ENCODE results near the gene SHFL. TPM values are rescaled to one million over a fixed set of nuclear protein-coding genes. Genes with fewer than 3 reads are reported as not detected.

The SHFL gene
- total RNA-seq, 1 experiment from 2014 or later: 21.1 TPM

- Histone ChIP-seq H3K79me1 (ENCODE audit: insufficient read depth, low read depth, low read length, poor library complexity, severe bottlenecking) (no peaks in the 10 kb centered on the region), H3K27ac (ENCODE audit: insufficient read length, low read depth, low read length) (no peak overlapping the region), H4K5ac (ENCODE audit: insufficient read length, low read depth, low read length) (no peak overlapping the region), H3K18ac (ENCODE audit: insufficient read length, low read depth, low read length) (no peak overlapping the region), H4K8ac (replicated peaks; ENCODE audit: insufficient read length, low read depth, low read length) (no peak overlapping the region), H2BK20ac (ENCODE audit: low read depth, low read length, poor library complexity, severe bottlenecking) (no peak overlapping the region), H2BK120ac (ENCODE audit: low read depth, low read length, poor library complexity, severe bottlenecking) (no peak overlapping the region), H3T11ph (ENCODE audit: low read length) (no peak overlapping the region), H4K20me1 (ENCODE audit: control insufficient read depth, insufficient read depth, insufficient read length) (no peaks in the 10 kb centered on the region), H3K23ac (ENCODE audit: insufficient read length, low read depth, low read length) (no peak overlapping the region), H2BK15ac (ENCODE audit: low read depth, low read length) (no peak overlapping the region), H3K23me2 (ENCODE audit: insufficient read length, low read depth, low read length, poor library complexity, severe bottlenecking) (peaks cover 3% of the 10 kb centered on the region), H3K56ac (ENCODE audit: insufficient read length, low read depth, low read length) (no peak overlapping the region), H3K4me2 (ENCODE audit: insufficient read depth, insufficient read length, low read length) (no peak overlapping the region), H3K4ac (ENCODE audit: low read depth, low read length) (no peak overlapping the region), H3K79me2 (ENCODE audit: insufficient read depth, low read length) (peaks cover under 1% of the 10 kb centered on the region; the same call in 1 of the 2 replicates), H3K9ac (ENCODE audit: extremely low read depth, insufficient read length, low read length) (no peak overlapping the region), H3K27me3 (ENCODE audit: insufficient read depth, low read length) (no peaks in the 10 kb centered on the region), H2AFZ (ENCODE audit: low read length) (no peak overlapping the region), H3K14ac (ENCODE audit: insufficient read depth, low read length) (no peak overlapping the region), H2AK5ac (ENCODE audit: insufficient read length, low read length) (no peak overlapping the region), H2BK5ac (ENCODE audit: insufficient read length, low read length) (no peak overlapping the region), H2BK12ac (ENCODE audit: insufficient read length, low read depth, low read length) (no peak overlapping the region), H3K4me1 (ENCODE audit: insufficient read depth, low read length) (no peaks in the 10 kb centered on the region), H3K9me3 (ENCODE audit: control insufficient read depth, low read depth, low read length) (no peaks in the 10 kb centered on the region), H4K91ac (ENCODE audit: insufficient read length, low read depth, low read length) (no peak overlapping the region)
- peaks cover 30 to 79% (median 58%) of the 10 kb centered on the region in 3 experiments; a peak in 6 of 7 replicates for H3K36me3 Mint-ChIP-seq (ENCODE audit: insufficient read depth in 1 of 3, low read depth in 3 of 3)
- no CpG with 5 or more reads among the region's 43 CpGs for WGBS (ENCODE audit: extremely low coverage, insufficient read length, low lambda C conversion rate)
- H3K4me1 Mint-ChIP-seq: peaks cover 6 to 12% of the 10 kb centered on the region in 2 experiments
- H3K27me3 Mint-ChIP-seq (ENCODE audit: low read depth): no peaks in the 10 kb centered on the region; the same call in 1 of the 2 replicates
- DNase-seq: no peak
- no peak; the same call in 2 of the 3 replicates for TF ChIP-seq CTCF (conservative IDR thresholded peaks at IDR 0.05)
- no peak overlapping the region for H3K4me3 Mint-ChIP-seq
- H3K27ac Mint-ChIP-seq: peak overlapping the region in 2 of 3 experiments; percentile 11 to 49; a peak in 3 of 7 replicates
- H3K9me3 Mint-ChIP-seq: no peaks in the 10 kb centered on the region; a peak in 1 of 5 replicates
These were observed 28.0 kb downstream of the SHFL start for GRCh38 chr19:10113964-10114650.

Measured in H9 (cell line).